Measurements from ENCODE around the gene TBL1X.

DNA sequence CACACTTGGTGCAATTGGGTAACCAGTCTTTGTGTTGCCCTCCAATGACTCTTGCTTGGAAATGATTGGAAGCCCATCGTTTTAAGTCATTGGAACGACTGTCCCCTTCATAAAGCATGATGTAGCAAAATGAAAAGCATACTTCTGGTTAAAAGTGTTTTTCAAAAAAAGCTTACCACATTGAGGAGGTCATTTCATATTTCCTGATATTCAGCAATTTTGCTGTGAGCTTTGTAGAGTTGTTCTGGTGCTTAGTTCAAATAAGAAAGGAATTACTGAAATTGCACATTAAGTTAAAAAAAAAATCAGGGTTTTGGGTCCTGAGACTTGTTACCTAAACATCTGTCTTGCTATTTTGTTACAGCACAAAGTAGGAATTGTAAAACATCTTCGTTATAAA lies 51.8 kb downstream of the TBL1X start:
- TF ChIP-seq, protein P1, sequence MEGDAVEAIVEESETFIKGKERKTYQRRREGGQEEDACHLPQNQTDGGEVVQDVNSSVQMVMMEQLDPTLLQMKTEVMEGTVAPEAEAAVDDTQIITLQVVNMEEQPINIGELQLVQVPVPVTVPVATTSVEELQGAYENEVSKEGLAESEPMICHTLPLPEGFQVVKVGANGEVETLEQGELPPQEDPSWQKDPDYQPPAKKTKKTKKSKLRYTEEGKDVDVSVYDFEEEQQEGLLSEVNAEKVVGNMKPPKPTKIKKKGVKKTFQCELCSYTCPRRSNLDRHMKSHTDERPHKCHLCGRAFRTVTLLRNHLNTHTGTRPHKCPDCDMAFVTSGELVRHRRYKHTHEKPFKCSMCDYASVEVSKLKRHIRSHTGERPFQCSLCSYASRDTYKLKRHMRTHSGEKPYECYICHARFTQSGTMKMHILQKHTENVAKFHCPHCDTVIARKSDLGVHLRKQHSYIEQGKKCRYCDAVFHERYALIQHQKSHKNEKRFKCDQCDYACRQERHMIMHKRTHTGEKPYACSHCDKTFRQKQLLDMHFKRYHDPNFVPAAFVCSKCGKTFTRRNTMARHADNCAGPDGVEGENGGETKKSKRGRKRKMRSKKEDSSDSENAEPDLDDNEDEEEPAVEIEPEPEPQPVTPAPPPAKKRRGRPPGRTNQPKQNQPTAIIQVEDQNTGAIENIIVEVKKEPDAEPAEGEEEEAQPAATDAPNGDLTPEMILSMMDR (IDR thresholded peaks at IDR 0.05), result no peak
- TF ChIP-seq, protein P2, sequence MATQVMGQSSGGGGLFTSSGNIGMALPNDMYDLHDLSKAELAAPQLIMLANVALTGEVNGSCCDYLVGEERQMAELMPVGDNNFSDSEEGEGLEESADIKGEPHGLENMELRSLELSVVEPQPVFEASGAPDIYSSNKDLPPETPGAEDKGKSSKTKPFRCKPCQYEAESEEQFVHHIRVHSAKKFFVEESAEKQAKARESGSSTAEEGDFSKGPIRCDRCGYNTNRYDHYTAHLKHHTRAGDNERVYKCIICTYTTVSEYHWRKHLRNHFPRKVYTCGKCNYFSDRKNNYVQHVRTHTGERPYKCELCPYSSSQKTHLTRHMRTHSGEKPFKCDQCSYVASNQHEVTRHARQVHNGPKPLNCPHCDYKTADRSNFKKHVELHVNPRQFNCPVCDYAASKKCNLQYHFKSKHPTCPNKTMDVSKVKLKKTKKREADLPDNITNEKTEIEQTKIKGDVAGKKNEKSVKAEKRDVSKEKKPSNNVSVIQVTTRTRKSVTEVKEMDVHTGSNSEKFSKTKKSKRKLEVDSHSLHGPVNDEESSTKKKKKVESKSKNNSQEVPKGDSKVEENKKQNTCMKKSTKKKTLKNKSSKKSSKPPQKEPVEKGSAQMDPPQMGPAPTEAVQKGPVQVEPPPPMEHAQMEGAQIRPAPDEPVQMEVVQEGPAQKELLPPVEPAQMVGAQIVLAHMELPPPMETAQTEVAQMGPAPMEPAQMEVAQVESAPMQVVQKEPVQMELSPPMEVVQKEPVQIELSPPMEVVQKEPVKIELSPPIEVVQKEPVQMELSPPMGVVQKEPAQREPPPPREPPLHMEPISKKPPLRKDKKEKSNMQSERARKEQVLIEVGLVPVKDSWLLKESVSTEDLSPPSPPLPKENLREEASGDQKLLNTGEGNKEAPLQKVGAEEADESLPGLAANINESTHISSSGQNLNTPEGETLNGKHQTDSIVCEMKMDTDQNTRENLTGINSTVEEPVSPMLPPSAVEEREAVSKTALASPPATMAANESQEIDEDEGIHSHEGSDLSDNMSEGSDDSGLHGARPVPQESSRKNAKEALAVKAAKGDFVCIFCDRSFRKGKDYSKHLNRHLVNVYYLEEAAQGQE (IDR thresholded peaks at IDR 0.05; ENCODE audit: insufficient read depth in 1 of 2, low read depth in 2 of 2, low read length in 1 of 2), result no peak
- TF ChIP-seq POLR2AphosphoS5 (IDR thresholded peaks at IDR 0.05; ENCODE audit: low read depth, low read length) (no peak), TCF7L2 (IDR thresholded peaks at IDR 0.05; ENCODE audit: low read depth, low read length) (no peak), SIN3A (IDR thresholded peaks at IDR 0.05; ENCODE audit: borderline replicate concordance, insufficient read depth, low read depth, low read length) (no peak)
